Tibial nerve (tissue), 4 donors: Measurements from ENCODE around the gene SMAD1. TPM values are rescaled to one million over a fixed set of nuclear protein-coding genes. Genes with fewer than 3 reads are reported as not detected.

Experiments used
- DNase-seq, 2 donors: peaks; one replicate each; pipeline ENCODE4 v3.0.0-alpha.2; 2019; ENCODE audit warnings: low spot score in 2 of 2
- H3K27ac ChIP-seq, 4 donors: fragments of 200-600 bp; sonication (generic) in 3 of 4; one replicate each; pipeline ENCODE4 v1.5.1; 2017 to 2019; ENCODE audit warnings: mild to moderate bottlenecking in 1 of 4
- H3K27me3 ChIP-seq, 2 donors: fragments of 200-600 bp; sonication (generic) in 1 of 2; one replicate each; pipeline versions ENCODE4 v1.5.1 to v1.6.0; 2017 to 2019
- H3K36me3 ChIP-seq, 3 donors: fragments of 200-600 bp; sonication (generic); one replicate each; pipeline ENCODE4 v1.5.1; 2018 to 2019
- H3K4me1 ChIP-seq, 4 donors: fragments of 200-600 bp; sonication (generic) in 3 of 4; one replicate each; pipeline ENCODE4 v1.5.1; 2017 to 2019
- H3K4me3 ChIP-seq, 4 donors: fragments of 200-600 bp; sonication (generic) in 3 of 4; one replicate each; pipeline ENCODE4 v1.5.1; 2017 to 2019; ENCODE audit warnings: mild to moderate bottlenecking in 1 of 4, moderate library complexity in 1 of 4
- H3K9me3 ChIP-seq, 4 donors: fragments of 200-600 bp; sonication (generic) in 3 of 4; one replicate each; pipeline ENCODE4 v1.5.1; 2017 to 2019
- CTCF ChIP-seq, 5 experiments: fragments of 200-600 bp in 3 of 5; fragments of 450-650 bp in 2 of 5; sonication (generic) in 3 of 5; IDR thresholded peaks; one replicate each; pipeline ENCODE4 v1.5.1; 2016 to 2019; ENCODE audit warnings: antibody characterized with exemption in 5 of 5, mild to moderate bottlenecking in 3 of 5, moderate library complexity in 2 of 5
- EP300 ChIP-seq, 2 donors: sonication (generic); formaldehyde crosslinking; IDR thresholded peaks; one replicate each; pipeline ENCODE4 v1.6.1; 2017; ENCODE audit warnings: antibody characterized with exemption in 2 of 2, mild to moderate bottlenecking in 1 of 2
- POLR2A ChIP-seq, 2 donors: fragments of 450-650 bp; IDR thresholded peaks; one replicate each; pipeline ENCODE4 v1.6.1; 2017; ENCODE audit warnings: antibody characterized with exemption in 2 of 2, mild to moderate bottlenecking in 2 of 2, moderate library complexity in 2 of 2
- WGBS, 2 donors: methylation state at CpG; one replicate each; pipeline ENCODE4 v1.1.5; 2018; 5-methylcytosine and 5-hydroxymethylcytosine counted together
- total RNA-seq, 4 donors: library from RNA; depleted of rRNA; stranded (reverse); fragments of >200 nt; gene quantifications; one replicate each; pipeline ENCODE4 v1.1.0, GENCODE V29; 2016

The SMAD1 gene
- total RNA-seq, 4 donors from 2014 or later, result 23.8 to 48.6 (median 34.9) TPM

DNA sequence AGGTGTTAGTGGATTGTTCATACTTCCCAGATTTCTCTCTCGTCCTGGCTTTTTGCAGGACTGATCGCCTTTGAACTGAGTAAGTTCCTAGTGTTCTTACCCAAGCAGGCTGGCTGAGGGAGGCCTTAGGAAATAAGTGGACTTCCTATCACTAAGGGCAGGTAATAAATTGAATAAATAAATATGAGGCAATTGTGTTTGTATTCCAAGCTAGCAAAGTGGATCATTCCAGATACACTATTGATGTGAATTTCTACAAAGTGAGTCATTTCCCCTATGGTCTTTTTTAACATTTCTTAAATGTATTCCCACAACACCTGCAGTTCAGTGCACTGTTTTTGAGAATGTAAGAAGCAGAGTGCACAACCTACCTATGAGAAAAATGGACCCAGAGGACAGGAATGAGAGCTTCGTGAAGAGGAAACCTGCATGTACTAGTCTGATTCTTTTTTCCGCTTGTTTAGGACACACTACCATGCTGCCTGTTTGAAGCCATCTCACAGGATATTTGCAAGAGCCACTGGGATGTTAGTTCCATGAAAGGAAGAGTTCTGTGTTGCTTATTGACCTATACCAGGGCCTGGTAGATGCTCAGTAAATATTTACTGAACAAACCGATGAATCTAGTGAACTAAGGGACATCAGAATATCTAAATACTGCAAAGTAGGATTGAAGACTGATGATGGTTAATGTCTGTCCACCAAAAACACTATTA is 29.0 kb upstream of the SMAD1 start:
- no peaks in the 10 kb centered on the region for H3K27me3 ChIP-seq
- 81 to 83% methylated on average over 5 of the region's 5 CpGs for WGBS, 2 donors

DNA sequence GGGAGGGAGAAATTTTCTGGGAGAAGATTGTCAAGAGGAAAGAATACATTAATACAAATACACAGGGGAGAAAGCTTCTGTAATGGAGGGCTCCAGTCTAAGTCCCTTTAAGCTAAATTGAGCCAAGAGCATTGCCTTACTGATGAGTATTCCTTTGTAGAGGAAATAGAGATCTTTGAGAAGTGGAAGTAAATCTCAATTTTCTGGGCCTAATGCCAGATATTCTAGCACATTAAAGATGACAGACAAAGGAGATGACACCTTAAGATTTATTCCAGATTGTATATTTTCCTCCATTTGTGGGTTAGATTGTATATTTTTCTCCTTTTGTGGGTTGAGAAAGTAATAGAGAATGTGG is 28.5 kb upstream of the SMAD1 start:
- H3K36me3 ChIP-seq, result no peaks in the 10 kb centered on the region
- H3K9me3 ChIP-seq, result peaks cover 0 to 8% (median 0%) of the 10 kb centered on the region in 4 donors
- H3K27ac ChIP-seq, result no peak overlapping the region
- no peak for DNase-seq
- H3K4me3 ChIP-seq, result no peak overlapping the region
- H3K4me1 ChIP-seq, result no peaks in the 10 kb centered on the region
- no peaks in the 10 kb centered on the region for H3K27me3 ChIP-seq
- no peak for TF ChIP-seq POLR2A (IDR thresholded peaks at IDR 0.05)
- no peak for TF ChIP-seq EP300 (IDR thresholded peaks at IDR 0.05)
- TF ChIP-seq CTCF (IDR thresholded peaks at IDR 0.05), result no peak

More for the DNA sequence above, 29.0 kb upstream of the SMAD1 start:
- TF ChIP-seq EP300 (IDR thresholded peaks at IDR 0.05), result no peak
- TF ChIP-seq POLR2A (IDR thresholded peaks at IDR 0.05), result no peak
- TF ChIP-seq CTCF (IDR thresholded peaks at IDR 0.05), result no peak
- Histone ChIP-seq H3K9me3 (peaks cover 0 to 2% (median 0%) of the 10 kb centered on the region in 4 donors), H3K4me1 (no peaks in the 10 kb centered on the region), H3K36me3 (no peaks in the 10 kb centered on the region), H3K4me3 (no peak overlapping the region), H3K27ac (no peak overlapping the region)
- no peak for DNase-seq

- Histone ChIP-seq H3K36me3 (no peaks in the 10 kb centered on the region), H3K27ac (no peak overlapping the region), H3K9me3 (peaks cover 0 to 11% (median 0%) of the 10 kb centered on the region in 4 donors), H3K27me3 (no peaks in the 10 kb centered on the region), H3K4me1 (no peaks in the 10 kb centered on the region), H3K4me3 (no peak overlapping the region)
- DNase-seq, result no peak
- 80 to 90% methylated on average over 4 of the region's 4 CpGs for WGBS, 2 donors
- TF ChIP-seq CTCF (IDR thresholded peaks at IDR 0.05) (no peak), EP300 (IDR thresholded peaks at IDR 0.05) (no peak), POLR2A (IDR thresholded peaks at IDR 0.05) (no peak)
These were observed 8.4 kb upstream of the SMAD1 start for GRCh38 chr4:145473203-145473602.

DNA sequence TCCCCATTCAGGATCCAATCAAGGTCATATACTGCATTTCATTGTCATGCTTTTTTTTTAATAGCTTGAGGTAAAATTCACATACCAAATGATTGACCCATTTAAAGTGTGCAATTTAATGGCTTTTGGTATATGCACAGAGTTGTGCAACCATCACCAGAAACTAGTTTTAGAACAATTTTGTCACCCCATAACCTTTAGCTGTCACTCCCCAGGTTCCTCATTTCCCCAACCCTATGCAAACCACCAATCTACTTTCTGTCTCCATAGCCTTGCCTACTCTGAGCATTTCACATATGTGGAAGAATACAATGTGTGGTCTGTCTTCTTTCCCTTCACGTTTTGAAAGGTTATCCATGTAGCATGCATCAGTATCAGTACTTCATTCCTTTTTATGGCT is 1.4 kb upstream of the SMAD1 start:
- H3K4me1 ChIP-seq, result peaks cover 0 to 25% (median 10%) of the 10 kb centered on the region in 4 donors
- H3K27me3 ChIP-seq, result no peaks in the 10 kb centered on the region
- H3K4me3 ChIP-seq, result no peak overlapping the region
- no peak for TF ChIP-seq POLR2A (IDR thresholded peaks at IDR 0.05)
- no peak for TF ChIP-seq EP300 (IDR thresholded peaks at IDR 0.05)
- TF ChIP-seq CTCF (IDR thresholded peaks at IDR 0.05), result no peak
- H3K9me3 ChIP-seq, result no peaks in the 10 kb centered on the region
- H3K27ac ChIP-seq, result no peak overlapping the region
- DNase-seq, result no peak
- WGBS, 2 donors, result 17 to 19% methylated on average over 1 of the region's 1 CpG
- no peaks in the 10 kb centered on the region for H3K36me3 ChIP-seq

- H3K9me3 ChIP-seq, result no peaks in the 10 kb centered on the region
- no peaks in the 10 kb centered on the region for H3K36me3 ChIP-seq
- TF ChIP-seq EP300 (IDR thresholded peaks at IDR 0.05) (no peak), CTCF (IDR thresholded peaks at IDR 0.05) (no peak), POLR2A (IDR thresholded peaks at IDR 0.05) (no peak)
- DNase-seq, result no peak
- H3K27me3 ChIP-seq, result no peaks in the 10 kb centered on the region
- peak overlapping the region; percentile 90 to 98 (median 96) for H3K27ac ChIP-seq
- peaks cover 0 to 32% (median 10%) of the 10 kb centered on the region in 4 donors for H3K4me1 ChIP-seq
- peak overlapping the region; percentile 80 to 96 (median 86) for H3K4me3 ChIP-seq
- WGBS, 2 donors, result 0% methylated on average over 2 to 34 of the region's 42 CpGs
These were observed 222 bp downstream of the SMAD1 start for GRCh38 chr4:145481942-145482208.
